Measurements from ENCODE around the gene SETDB1. TPM values are rescaled to one million over a fixed set of nuclear protein-coding genes. Genes with fewer than 3 reads are reported as not detected.
"Not testable (repeated sequence)": the region's sequence is repeated elsewhere in the genome, so short reads cannot be mapped to it uniquely, and the experiment has no call there.

SETDB1 gene
- total RNA-seq, 1 experiment from 2014 or later, result 66.5 TPM

- Histone ChIP-seq H3K4me1 (ENCODE audit: insufficient read depth, low read length, poor library complexity, severe bottlenecking) (no peaks in the 10 kb centered on the region), H3K27me3 (replicated peaks; ENCODE audit: insufficient read depth, low read depth, low read length, poor library complexity) (no peaks in the 10 kb centered on the region), H3K36me3 (ENCODE audit: insufficient read depth, low read length, poor library complexity, severe bottlenecking) (no peaks in the 10 kb centered on the region), H3K27ac (ENCODE audit: low read depth, low read length, poor library complexity, severe bottlenecking) (no peak overlapping the region), H3K9me3 (ENCODE audit: low read depth, low read length, poor library complexity, severe bottlenecking) (no peaks in the 10 kb centered on the region), H3K4me3 (ENCODE audit: low read depth, low read length, poor library complexity, severe bottlenecking) (no peak overlapping the region)
- POLR2A ChIA-PET (ENCODE audit: low non-redundant PET), result interaction anchor here (0.7 kb wide), 1 partner anchor 99 kb away, joined by 4 read pairs; no protein-coding TSS in a partner anchor
- no TSS peak for BruUV-seq (replicated peaks)
- CTCF ChIA-PET, result no interaction called here
- TF ChIP-seq EZH2 (IDR thresholded peaks at IDR 0.05; ENCODE audit: borderline replicate concordance, low read depth, low read length, poor library complexity, severe bottlenecking), result no peak
- intact Hi-C loops (cut with micrococcal nuclease; ENCODE audit: unreplicated experiment), result no loop called here
- DNase-seq (ENCODE audit: low spot score), result no peak
These were observed 32.7 kb upstream of the SETDB1 start for GRCh38 chr1:150893336-150893913.

GRCh38 chr1:150895618-150896017, 30.5 kb upstream of the SETDB1 start:
- POLR2A ChIA-PET (ENCODE audit: low non-redundant PET), result no interaction called here

DNA sequence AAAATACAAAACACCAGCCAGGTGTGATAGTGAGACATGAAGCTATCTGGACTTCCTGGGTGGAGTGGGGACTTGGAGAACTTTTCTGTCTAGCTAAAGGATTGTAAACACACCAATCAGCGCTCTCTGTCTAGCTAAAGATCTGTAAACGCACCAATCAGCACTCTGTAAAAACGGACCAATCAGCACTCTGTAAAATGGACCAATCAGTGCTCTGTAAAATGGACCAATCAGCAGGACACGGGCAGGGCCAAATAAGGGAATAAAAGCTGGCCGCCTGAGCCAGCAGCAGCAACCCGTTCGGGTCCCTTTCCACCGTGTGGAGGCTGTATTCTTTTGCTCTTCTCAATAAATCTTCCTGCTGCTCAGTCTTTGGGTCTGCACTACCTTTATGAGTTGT, 26.4 kb upstream of the SETDB1 start:
- H3K4me1 ChIP-seq (ENCODE audit: insufficient read depth, low read length, poor library complexity, severe bottlenecking); CTCF ChIA-PET; H3K36me3 ChIP-seq (ENCODE audit: insufficient read depth, low read length, poor library complexity, severe bottlenecking); DNase-seq (ENCODE audit: low spot score); H3K9me3 ChIP-seq (ENCODE audit: low read depth, low read length, poor library complexity, severe bottlenecking); BruUV-seq (replicated peaks); H3K4me3 ChIP-seq (ENCODE audit: low read depth, low read length, poor library complexity, severe bottlenecking); H3K27ac ChIP-seq (ENCODE audit: low read depth, low read length, poor library complexity, severe bottlenecking); H3K27me3 ChIP-seq (replicated peaks; ENCODE audit: insufficient read depth, low read depth, low read length, poor library complexity); intact Hi-C loops (cut with micrococcal nuclease; ENCODE audit: unreplicated experiment); POLR2A ChIA-PET (ENCODE audit: low non-redundant PET): not testable (repeated sequence)

More at GRCh38 chr1:150895618-150896017, 30.5 kb upstream of the SETDB1 start:
- no peak overlapping the region for H3K27ac ChIP-seq (ENCODE audit: low read depth, low read length, poor library complexity, severe bottlenecking)
- no peaks in the 10 kb centered on the region for H3K4me1 ChIP-seq (ENCODE audit: insufficient read depth, low read length, poor library complexity, severe bottlenecking)
- no TSS peak for BruUV-seq (replicated peaks)
- no peak overlapping the region for H3K4me3 ChIP-seq (ENCODE audit: low read depth, low read length, poor library complexity, severe bottlenecking)
- intact Hi-C loops (cut with micrococcal nuclease; ENCODE audit: unreplicated experiment), result no loop called here
- no peaks in the 10 kb centered on the region for H3K27me3 ChIP-seq (replicated peaks; ENCODE audit: insufficient read depth, low read depth, low read length, poor library complexity)
- H3K9me3 ChIP-seq (ENCODE audit: low read depth, low read length, poor library complexity, severe bottlenecking), result no peaks in the 10 kb centered on the region
- no peaks in the 10 kb centered on the region for H3K36me3 ChIP-seq (ENCODE audit: insufficient read depth, low read length, poor library complexity, severe bottlenecking)
- CTCF ChIA-PET, result no interaction called here
- no peak for TF ChIP-seq EZH2 (IDR thresholded peaks at IDR 0.05; ENCODE audit: borderline replicate concordance, low read depth, low read length, poor library complexity, severe bottlenecking)
- TF ChIP-seq, protein P1, sequence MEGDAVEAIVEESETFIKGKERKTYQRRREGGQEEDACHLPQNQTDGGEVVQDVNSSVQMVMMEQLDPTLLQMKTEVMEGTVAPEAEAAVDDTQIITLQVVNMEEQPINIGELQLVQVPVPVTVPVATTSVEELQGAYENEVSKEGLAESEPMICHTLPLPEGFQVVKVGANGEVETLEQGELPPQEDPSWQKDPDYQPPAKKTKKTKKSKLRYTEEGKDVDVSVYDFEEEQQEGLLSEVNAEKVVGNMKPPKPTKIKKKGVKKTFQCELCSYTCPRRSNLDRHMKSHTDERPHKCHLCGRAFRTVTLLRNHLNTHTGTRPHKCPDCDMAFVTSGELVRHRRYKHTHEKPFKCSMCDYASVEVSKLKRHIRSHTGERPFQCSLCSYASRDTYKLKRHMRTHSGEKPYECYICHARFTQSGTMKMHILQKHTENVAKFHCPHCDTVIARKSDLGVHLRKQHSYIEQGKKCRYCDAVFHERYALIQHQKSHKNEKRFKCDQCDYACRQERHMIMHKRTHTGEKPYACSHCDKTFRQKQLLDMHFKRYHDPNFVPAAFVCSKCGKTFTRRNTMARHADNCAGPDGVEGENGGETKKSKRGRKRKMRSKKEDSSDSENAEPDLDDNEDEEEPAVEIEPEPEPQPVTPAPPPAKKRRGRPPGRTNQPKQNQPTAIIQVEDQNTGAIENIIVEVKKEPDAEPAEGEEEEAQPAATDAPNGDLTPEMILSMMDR (conservative IDR thresholded peaks at IDR 0.05; ENCODE audit: low read depth, low read length), result no peak
- no peak for DNase-seq (ENCODE audit: low spot score)

DNA sequence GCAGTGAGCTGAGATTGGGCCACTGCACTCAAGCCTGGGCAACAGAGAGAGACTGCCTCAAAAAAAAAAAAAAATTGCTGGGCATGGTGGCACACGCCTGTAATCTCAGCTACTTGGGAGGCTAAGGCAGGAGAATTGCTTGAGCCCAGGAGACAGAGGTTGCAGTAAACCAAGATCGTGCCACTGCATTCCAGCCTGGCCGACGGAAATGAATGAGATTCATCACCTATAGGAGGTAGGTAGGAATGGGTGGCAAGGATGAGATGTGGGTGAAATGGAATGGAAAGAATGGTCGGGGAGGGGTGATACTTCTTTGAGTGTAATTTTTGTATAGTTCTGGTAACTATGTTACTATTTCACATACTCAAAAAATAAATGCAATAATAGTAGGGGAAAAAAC, 23.8 kb upstream of the SETDB1 start:
- Histone ChIP-seq H3K36me3 (ENCODE audit: insufficient read depth, low read length, poor library complexity, severe bottlenecking) (no peaks in the 10 kb centered on the region), H3K4me1 (ENCODE audit: insufficient read depth, low read length, poor library complexity, severe bottlenecking) (no peaks in the 10 kb centered on the region), H3K27me3 (replicated peaks; ENCODE audit: insufficient read depth, low read depth, low read length, poor library complexity) (no peaks in the 10 kb centered on the region), H3K4me3 (ENCODE audit: low read depth, low read length, poor library complexity, severe bottlenecking) (no peak overlapping the region), H3K27ac (ENCODE audit: low read depth, low read length, poor library complexity, severe bottlenecking) (no peak overlapping the region), H3K9me3 (ENCODE audit: low read depth, low read length, poor library complexity, severe bottlenecking) (no peaks in the 10 kb centered on the region)
- intact Hi-C loops (cut with micrococcal nuclease; ENCODE audit: unreplicated experiment), result no loop called here
- DNase-seq (ENCODE audit: low spot score), result no peak
- ChIA-PET CTCF (interaction anchor here (0.5 kb wide), 1 partner anchor 87 kb away, joined by 6 read pairs; no protein-coding TSS in a partner anchor), POLR2A (ENCODE audit: low non-redundant PET) (no interaction called here)
- TF ChIP-seq, protein P1 (conservative IDR thresholded peaks at IDR 0.05; ENCODE audit: low read depth, low read length), result no peak
- no peak for TF ChIP-seq EZH2 (IDR thresholded peaks at IDR 0.05; ENCODE audit: borderline replicate concordance, low read depth, low read length, poor library complexity, severe bottlenecking)
- no TSS peak for BruUV-seq (replicated peaks)

Data from A673 (cell line).